AG09319 (cell line): ENCODE results near the gene IL24.

Source experiments
- DNase-seq: peaks from one replicate; pipeline ENCODE4 v3.0.0-alpha.2; 2010; ENCODE audit warnings: low read depth; ENCODE audit errors: extremely low read depth
- TF ChIP-seq, protein P1 (sequence below): IDR thresholded peaks from 2 replicates; pipeline ENCODE4 v1.5.1; 2011; ENCODE audit warnings: low read depth, mild to moderate bottlenecking, inconsistent platforms, low read length, moderate library complexity

IL24 gene

DNA sequence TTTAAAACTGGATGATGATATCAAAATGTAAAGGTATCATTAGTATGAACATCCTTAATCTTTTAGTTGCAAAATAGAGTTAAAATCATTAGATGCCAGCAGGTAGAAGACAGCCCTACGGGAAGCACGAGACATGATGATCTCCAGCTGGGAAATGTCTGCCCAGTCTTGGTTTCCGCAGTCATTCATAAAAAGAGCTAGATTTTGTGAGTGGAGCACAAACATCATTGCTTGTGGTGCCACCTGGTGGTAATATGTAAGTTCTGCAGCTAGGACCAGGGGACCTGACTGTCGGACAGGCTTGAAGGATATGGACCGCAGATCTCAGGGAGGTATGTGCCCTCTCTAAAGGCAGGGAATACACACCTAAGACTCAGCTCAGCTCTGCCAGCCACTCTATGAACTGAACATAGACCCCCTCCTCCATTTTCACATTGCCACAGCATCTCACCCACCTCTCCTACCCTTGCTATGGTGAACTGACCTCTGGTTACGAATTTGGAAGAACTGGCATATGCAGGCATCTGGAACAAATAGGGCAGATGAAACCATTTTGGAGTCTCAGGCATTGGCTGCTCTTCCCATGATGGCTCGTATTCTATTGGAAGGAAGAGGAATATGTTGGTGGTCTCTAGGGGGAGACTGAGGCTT lies 15.3 kb downstream of the IL24 start:
- TF ChIP-seq, protein P1, sequence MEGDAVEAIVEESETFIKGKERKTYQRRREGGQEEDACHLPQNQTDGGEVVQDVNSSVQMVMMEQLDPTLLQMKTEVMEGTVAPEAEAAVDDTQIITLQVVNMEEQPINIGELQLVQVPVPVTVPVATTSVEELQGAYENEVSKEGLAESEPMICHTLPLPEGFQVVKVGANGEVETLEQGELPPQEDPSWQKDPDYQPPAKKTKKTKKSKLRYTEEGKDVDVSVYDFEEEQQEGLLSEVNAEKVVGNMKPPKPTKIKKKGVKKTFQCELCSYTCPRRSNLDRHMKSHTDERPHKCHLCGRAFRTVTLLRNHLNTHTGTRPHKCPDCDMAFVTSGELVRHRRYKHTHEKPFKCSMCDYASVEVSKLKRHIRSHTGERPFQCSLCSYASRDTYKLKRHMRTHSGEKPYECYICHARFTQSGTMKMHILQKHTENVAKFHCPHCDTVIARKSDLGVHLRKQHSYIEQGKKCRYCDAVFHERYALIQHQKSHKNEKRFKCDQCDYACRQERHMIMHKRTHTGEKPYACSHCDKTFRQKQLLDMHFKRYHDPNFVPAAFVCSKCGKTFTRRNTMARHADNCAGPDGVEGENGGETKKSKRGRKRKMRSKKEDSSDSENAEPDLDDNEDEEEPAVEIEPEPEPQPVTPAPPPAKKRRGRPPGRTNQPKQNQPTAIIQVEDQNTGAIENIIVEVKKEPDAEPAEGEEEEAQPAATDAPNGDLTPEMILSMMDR, result peak; percentile 74
- no peak for DNase-seq

DNA sequence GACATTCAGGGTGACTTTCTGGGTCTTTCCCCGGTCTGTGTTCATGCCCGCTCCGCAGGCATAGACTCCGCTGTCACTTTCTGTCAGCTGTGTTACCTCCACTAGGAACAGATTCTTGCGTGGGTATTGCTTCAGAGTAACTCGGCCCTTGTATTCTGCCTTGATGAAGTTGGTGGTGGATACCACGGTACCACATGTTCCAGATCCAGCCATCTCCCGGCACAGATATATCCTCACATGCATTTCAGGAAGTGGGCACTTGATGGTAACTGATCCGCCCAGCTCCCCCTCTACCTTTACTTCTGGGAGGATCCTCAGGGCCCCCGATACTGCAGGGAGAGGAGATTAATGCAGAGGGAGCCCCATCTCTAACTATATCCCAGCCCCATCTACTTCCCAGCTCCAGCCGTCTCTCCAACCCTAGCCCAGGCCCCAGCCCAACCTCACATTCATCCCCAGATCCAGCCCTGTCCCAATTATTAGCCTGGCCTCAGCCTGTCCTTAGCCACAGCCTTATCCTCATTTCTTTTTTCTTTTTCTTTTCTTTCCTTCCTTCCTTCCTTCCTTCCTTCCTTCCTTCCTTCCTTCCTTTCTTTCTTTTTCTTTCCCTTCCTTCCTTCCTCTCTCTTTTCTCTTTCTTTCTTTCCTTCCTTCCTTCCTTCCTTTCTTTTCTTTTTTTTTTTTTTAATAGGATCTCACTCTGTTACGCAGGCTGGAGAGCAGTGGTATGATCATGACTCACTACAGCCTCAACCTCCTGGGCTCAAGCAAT lies 16.7 kb downstream of the IL24 start:
- no peak for DNase-seq
- TF ChIP-seq, protein P1, result no peak

DNA sequence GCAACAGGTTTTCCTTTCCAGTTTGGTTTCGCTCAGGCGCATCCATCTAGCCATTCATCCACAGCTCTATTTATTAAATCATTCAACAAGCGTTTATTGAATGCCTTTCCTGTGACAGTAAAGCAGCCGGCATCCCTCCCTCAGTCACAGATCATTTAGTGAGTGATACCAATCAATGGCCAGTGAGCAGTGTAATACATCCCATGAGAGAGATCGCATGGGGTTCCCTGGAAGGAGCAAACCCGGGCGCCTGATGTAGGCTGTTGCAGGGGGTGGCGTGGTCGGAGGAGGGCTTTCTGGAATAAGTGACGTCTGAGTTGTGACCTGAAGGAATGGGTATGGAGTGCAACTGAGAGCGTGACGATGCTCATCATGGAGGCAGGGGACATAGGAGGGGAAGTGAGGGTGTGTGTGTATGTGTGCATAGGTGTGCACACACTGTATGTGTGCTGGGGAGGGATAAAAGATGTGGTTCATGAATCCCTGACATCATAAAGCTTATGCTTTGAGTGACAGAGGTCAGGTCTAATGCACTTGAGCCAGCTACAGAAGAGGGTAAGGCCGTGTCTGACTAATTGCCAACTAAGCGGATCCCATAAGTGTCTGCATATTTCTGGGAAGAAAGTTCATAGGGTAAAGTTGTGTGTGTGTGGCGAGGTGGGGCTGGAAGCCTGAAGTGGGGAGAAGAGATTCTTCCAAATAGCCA lies 17.9 kb downstream of the IL24 start:
- DNase-seq, result no peak
- TF ChIP-seq, protein P1, result no peak

DNA sequence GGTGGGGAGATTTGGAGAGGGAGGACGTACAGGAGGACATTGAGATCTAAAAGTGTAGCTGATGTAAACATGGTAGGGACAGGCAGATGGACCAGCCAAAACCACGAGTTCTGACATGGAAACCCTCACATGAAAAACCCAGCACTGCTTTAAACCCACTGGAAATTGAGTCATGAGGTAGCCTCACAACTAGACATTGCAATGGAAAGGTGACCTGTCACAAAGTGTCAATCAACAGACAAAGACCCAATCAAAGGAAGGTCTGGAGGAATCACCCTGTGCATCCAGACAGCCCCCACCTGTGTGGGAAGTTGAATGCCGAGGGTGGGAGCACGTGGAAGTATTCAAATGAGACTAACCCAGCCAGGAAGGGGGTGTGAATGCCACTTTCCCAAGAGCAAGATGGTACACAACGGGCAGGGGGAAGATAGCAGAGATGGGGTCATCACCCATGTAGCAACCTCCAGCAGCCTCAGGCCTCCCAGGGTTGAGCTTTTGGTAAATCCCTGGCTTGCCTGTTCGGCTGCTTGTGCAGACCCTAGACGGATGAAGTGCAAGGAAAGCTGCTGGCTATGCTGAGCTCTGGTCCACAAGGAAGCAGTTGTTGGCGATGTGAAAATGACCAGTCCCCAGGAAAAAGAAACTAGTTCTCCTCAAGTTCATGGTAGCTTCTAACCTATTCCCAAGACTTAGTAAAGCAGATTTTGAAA lies 18.9 kb downstream of the IL24 start:
- no peak for DNase-seq
- TF ChIP-seq, protein P1, result no peak

DNA sequence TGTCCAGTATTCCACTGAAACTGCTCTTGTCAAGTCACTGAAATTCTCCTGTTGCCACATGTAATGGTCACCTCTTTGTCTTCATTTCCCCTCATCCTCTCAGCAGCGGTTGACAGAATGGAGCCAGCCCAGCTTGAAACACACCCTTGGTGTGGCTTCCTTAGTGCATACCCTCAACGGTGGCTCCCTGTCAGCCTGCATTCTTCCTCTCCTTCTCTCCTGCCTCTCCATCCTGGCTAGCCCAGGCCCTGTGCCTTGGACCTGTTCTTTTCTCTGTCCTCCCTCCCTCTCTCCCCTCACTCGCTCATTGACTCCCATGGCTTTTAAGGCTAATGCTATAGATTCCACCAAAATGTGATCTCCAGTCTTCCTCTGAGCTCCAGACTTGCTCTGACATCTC lies 20.8 kb downstream of the IL24 start:
- DNase-seq, result no peak
- TF ChIP-seq, protein P1, result no peak

DNA sequence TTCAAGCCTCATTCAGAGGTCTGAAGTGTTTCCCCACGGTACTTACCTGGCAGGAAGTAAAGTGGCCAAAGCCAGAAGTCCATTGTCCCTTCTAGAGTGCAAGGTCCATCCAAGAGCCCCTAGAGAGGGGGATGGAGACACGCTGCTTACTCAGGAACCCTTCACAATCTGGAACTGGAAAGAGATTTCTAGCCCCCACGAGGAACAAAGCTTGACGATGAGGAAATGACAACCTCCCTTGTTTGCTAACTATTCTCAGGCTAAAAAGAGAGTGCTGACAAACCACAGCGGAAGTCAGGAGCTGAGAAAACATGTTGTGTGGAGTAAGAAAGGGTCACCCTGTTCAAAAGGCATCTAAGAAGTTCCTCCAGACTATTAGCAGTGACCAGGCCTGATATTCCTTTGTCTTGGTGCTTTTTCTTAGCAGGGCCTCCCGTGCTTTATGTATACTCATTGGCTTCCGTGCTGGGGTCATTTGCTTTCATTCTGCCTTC lies 24.6 kb downstream of the IL24 start, which contains the start of gene FCMR:
Gene FCMR, minus strand, starts transcription at position 170 of the 494 bp plus-strand sequence. Its CDS starts 87 bp downstream, at position 83.
- TF ChIP-seq, protein P1, result no peak
- DNase-seq, result no peak
